Posterior cingulate gyrus (tissue), 11 donors: ENCODE measurements around the gene ASB13.

ENCODE experiments used
- DNase-seq, 10 donors: peaks; one replicate each; pipeline versions ENCODE4 v3.0.0 to v3.0.0-alpha.2; 2020 to 2021; ENCODE audit warnings: mixed read lengths in 3 of 10
- intact Hi-C: fragments of 100-400 bp; cut with DNase I; formaldehyde crosslinking; loops from one replicate; pipeline ENCODE4 v1.15.1; 2023

The ASB13 gene

GRCh38 chr10:5670662-5671375 is 4.4 kb upstream of the ASB13 start:
- intact Hi-C loops: no loop called here
- no peak for DNase-seq

GRCh38 chr10:5669604-5670003 is 3.2 kb upstream of the ASB13 start:
- intact Hi-C loops: no loop called here
- DNase-seq: no peak

GRCh38 chr10:5668429-5668828 is 2.0 kb upstream of the ASB13 start:
- intact Hi-C loops: no loop called here
- no peak for DNase-seq

GRCh38 chr10:5666841-5667630 is 641 bp upstream of the ASB13 start:
- no peak for DNase-seq
- intact Hi-C loops: no loop called here

- no peak for DNase-seq
- intact Hi-C loops: no loop called here
These were observed 905 bp downstream of the ASB13 start for GRCh38 chr10:5665373-5666007.

- no peak for DNase-seq
- intact Hi-C loops: no loop called here
These were observed 2.5 kb downstream of the ASB13 start for GRCh38 chr10:5663692-5664427.

GRCh38 chr10:5662708-5663579 is 3.5 kb downstream of the ASB13 start:
- intact Hi-C loops: no loop called here
- no peak for DNase-seq

- intact Hi-C loops: no loop called here
- DNase-seq: peak in 1 of 10 donors; percentile 86
These were observed 5.4 kb downstream of the ASB13 start for GRCh38 chr10:5661043-5661442.

- no peak for DNase-seq
- intact Hi-C loops: no loop called here
These were observed 6.5 kb downstream of the ASB13 start for GRCh38 chr10:5659702-5660528.

- intact Hi-C loops: no loop called here
- no peak for DNase-seq
These were observed 7.3 kb downstream of the ASB13 start for GRCh38 chr10:5658871-5659618.

GRCh38 chr10:5656737-5657579 is 9.4 kb downstream of the ASB13 start:
- no peak for DNase-seq
- intact Hi-C loops: no loop called here

- intact Hi-C loops: no loop called here
- DNase-seq: no peak
These were observed 11.3 kb downstream of the ASB13 start for GRCh38 chr10:5655121-5655520.

- DNase-seq: no peak
- intact Hi-C loops: no loop called here
These were observed 12.1 kb downstream of the ASB13 start for GRCh38 chr10:5654218-5654755.

GRCh38 chr10:5652746-5653145 is 13.6 kb downstream of the ASB13 start:
- intact Hi-C loops: no loop called here
- DNase-seq: peak in 1 of 10 donors; percentile 67

- no peak for DNase-seq
- intact Hi-C loops: no loop called here
These were observed 15.0 kb downstream of the ASB13 start for GRCh38 chr10:5651388-5651764.

GRCh38 chr10:5650664-5651387 is 15.6 kb downstream of the ASB13 start:
- intact Hi-C loops: no loop called here
- DNase-seq: no peak

GRCh38 chr10:5649746-5650145 is 16.6 kb downstream of the ASB13 start:
- DNase-seq: no peak
- intact Hi-C loops: no loop called here
